Chondrocyte (in vitro differentiated cells): Measurements from ENCODE around the gene EHMT1. TPM values are rescaled to one million over a fixed set of nuclear protein-coding genes. Genes with fewer than 3 reads are reported as not detected.

Source experiments
- DNase-seq: peaks from one replicate; pipeline ENCODE4 v3.0.0; 2021; ENCODE audit warnings: mixed read lengths, low spot score
- H3K27ac Mint-ChIP-seq: one replicate; pipeline ENCODE4 v1.8.0; 2021; ENCODE audit warnings: mild to moderate bottlenecking, moderate library complexity, mixed read lengths; ENCODE audit not compliant: unreplicated experiment
- H3K27me3 Mint-ChIP-seq: 2 replicates; pipeline ENCODE4 v1.8.0; 2021; ENCODE audit warnings: low read depth, mixed read lengths
- H3K36me3 Mint-ChIP-seq: 2 replicates; pipeline ENCODE4 v1.8.0; 2021; ENCODE audit warnings: low read depth, mixed read lengths
- H3K4me1 Mint-ChIP-seq: 2 replicates; pipeline ENCODE4 v1.8.0; 2021; ENCODE audit warnings: low read depth, mild to moderate bottlenecking, mixed read lengths
- H3K4me3 Mint-ChIP-seq: one replicate; pipeline ENCODE4 v1.8.0; 2021; ENCODE audit warnings: mild to moderate bottlenecking, moderate library complexity, mixed read lengths; ENCODE audit not compliant: unreplicated experiment
- H3K9me3 Mint-ChIP-seq: 2 replicates; pipeline ENCODE4 v1.8.0; 2021; ENCODE audit warnings: low read depth, mixed read lengths
- total RNA-seq: library from RNA; stranded (reverse); gene quantifications from 3 replicates; pipeline ENCODE4 v1.2.1, GENCODE V29; 2021
- TF ChIP-seq, protein P1 (sequence below): fragments of 200-600 bp; sonication (generic); IDR thresholded peaks from 2 replicates; pipeline ENCODE4 v1.5.0; 2021; ENCODE audit warnings: antibody characterized with exemption, mild to moderate bottlenecking, moderate library complexity

EHMT1 gene
- total RNA-seq, 1 donor from 2014 or later: 61.0 TPM

DNA sequence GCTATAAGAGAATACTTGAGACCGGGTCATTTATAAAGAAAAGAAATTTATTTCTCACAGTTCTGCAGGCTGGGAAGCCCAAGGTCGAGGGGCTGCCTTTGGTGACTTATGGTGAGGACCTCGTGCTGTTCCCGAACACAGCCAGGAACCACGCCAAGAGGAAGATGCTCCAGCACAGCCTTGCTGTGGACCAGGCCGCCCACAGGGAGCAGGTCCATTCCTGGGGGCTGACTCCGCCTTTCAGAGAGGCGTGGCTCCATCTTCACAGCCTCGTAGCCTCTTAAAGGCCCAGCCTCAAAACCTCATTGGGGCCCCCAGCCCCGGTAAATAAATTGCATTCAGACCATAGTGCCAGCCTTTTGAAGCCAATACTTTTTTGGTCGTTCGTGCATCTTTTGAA lies 165.2 kb downstream of the EHMT1 start:
- H3K9me3 Mint-ChIP-seq: no peaks in the 10 kb centered on the region
- no peak overlapping the region for H3K4me3 Mint-ChIP-seq
- peak; percentile 56 for DNase-seq
- no peaks in the 10 kb centered on the region for H3K27me3 Mint-ChIP-seq
- H3K36me3 Mint-ChIP-seq: peaks cover 26% of the 10 kb centered on the region
- TF ChIP-seq, protein P1, sequence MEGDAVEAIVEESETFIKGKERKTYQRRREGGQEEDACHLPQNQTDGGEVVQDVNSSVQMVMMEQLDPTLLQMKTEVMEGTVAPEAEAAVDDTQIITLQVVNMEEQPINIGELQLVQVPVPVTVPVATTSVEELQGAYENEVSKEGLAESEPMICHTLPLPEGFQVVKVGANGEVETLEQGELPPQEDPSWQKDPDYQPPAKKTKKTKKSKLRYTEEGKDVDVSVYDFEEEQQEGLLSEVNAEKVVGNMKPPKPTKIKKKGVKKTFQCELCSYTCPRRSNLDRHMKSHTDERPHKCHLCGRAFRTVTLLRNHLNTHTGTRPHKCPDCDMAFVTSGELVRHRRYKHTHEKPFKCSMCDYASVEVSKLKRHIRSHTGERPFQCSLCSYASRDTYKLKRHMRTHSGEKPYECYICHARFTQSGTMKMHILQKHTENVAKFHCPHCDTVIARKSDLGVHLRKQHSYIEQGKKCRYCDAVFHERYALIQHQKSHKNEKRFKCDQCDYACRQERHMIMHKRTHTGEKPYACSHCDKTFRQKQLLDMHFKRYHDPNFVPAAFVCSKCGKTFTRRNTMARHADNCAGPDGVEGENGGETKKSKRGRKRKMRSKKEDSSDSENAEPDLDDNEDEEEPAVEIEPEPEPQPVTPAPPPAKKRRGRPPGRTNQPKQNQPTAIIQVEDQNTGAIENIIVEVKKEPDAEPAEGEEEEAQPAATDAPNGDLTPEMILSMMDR: no peak
- no peak overlapping the region for H3K27ac Mint-ChIP-seq
- H3K4me1 Mint-ChIP-seq: peaks cover 9% of the 10 kb centered on the region

DNA sequence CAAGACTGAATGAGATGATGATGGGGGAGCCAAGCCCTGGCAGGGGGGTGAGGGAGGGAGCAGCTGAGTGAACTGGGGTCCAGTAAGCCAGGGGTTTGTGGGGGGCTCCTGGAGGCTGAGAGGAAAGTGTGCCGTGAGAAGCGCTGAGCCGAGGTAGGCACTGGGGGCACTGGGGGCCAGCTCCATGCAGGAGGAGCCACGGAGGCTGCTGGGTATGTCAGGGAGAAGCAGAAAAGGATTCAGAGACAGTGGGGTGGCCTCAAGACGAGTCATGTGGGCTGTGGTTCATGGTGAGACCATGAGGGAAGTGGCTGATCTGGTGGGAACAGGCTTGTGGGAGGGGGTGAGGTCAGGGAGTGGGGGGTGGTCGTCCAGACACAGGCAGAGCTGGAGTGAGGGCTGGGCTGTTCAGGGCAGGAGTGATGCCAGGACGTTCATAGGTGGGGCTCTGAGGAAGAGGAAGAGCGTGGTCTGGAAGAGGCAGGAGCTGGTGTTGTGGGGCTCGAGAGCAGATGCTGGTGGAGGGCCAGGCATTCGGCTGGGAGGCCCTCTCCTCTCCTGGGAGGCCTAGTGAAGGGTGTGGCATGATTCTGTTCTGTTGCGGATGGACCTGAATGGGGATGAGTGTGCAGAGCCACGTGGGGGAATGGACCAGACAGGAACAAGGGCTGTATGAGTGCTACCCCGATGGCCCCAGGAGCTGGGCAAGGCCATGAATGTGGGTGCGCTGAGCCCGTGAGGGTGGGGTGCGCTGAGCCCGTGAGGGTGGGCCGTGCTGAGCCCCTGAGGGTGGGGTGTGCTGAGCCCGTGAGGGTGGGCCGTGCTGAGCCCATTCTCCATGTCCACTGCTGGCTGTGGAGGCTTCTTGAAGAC lies 166.1 kb downstream of the EHMT1 start:
- Mint-ChIP-seq H3K27me3 (no peaks in the 10 kb centered on the region), H3K36me3 (peaks cover 26% of the 10 kb centered on the region), H3K9me3 (no peaks in the 10 kb centered on the region), H3K4me1 (peaks cover 9% of the 10 kb centered on the region), H3K4me3 (no peak overlapping the region), H3K27ac (peak overlapping the region; percentile 54)
- DNase-seq: peak; percentile 76
- TF ChIP-seq, protein P1: no peak

DNA sequence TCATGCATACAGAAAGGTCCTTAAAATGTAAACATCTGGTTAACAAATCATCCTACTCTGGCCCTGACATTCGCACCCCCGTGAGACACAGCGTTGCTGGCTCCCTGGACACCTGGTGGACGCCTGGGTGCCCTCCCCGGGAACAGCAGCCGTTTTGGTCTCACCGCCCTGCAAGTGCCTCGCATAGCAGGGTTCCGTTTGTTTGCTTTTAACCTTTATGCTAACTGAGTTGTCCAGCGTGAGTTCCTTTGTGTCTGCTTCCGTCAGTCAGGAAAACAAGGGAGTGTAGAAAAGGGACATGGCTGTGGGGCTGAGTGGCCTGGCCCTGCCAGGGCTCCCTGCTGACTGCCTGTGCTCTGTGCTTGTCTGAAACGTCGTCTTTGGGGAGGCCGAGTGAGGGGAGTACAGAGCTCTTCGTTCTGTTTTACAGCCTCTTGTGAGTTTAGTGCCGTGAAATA lies 166.9 kb downstream of the EHMT1 start:
- peaks cover 9% of the 10 kb centered on the region for H3K4me1 Mint-ChIP-seq
- no peaks in the 10 kb centered on the region for H3K9me3 Mint-ChIP-seq
- peak overlapping the region; percentile 59 for H3K27ac Mint-ChIP-seq
- H3K27me3 Mint-ChIP-seq: no peaks in the 10 kb centered on the region
- peaks cover 26% of the 10 kb centered on the region for H3K36me3 Mint-ChIP-seq
- TF ChIP-seq, protein P1: no peak
- DNase-seq: peak; percentile 49
- H3K4me3 Mint-ChIP-seq: no peak overlapping the region

DNA sequence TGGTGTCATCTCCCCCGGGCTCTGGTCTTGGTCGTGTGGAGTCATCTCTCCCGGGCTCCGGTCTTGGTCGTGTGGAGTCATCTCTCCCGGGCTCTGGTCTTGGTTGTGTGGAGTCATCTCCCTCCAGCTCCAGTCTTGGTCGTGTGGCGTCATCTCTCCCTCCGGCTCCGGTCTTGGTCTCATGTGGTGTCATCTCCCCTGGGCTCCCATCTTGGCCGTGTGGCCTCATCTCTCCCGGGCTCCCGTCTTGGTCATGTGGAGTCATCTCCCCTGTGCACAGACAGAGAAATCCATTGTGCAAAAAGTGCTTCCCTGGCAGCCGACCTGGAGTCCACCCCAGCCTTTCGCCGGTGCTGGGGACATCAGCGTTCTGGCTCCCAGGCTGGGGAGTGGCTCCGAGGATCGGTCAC lies 167.7 kb downstream of the EHMT1 start:
- Mint-ChIP-seq H3K4me3 (no peak overlapping the region), H3K4me1 (peaks cover 9% of the 10 kb centered on the region), H3K36me3 (peaks cover 32% of the 10 kb centered on the region), H3K27ac (peak overlapping the region; percentile 32), H3K9me3 (no peaks in the 10 kb centered on the region), H3K27me3 (no peaks in the 10 kb centered on the region)
- TF ChIP-seq, protein P1: no peak
- peak; percentile 77 for DNase-seq

DNA sequence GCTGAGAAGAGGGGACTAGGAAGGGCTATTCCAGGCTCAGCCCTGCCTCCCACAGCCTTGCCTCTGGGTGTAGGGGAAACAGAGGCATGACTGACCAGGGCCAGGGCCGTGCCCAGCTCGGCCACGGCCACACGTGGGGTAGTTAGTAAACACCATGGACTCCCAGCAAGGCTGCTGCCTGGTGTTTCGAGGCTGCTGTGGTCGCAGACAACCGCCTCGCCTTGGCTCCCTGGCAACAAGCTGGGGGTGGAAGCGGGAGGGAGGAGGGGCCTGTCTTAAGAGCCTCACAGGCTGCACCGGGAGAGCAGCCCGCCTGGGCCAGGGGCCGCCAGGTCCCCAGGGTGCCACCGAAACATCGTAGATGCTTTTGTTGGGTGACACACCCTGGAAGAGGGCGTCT lies 168.6 kb downstream of the EHMT1 start:
- H3K27me3 Mint-ChIP-seq: no peaks in the 10 kb centered on the region
- H3K9me3 Mint-ChIP-seq: no peaks in the 10 kb centered on the region
- no peak overlapping the region for H3K27ac Mint-ChIP-seq
- TF ChIP-seq, protein P1: no peak
- H3K4me3 Mint-ChIP-seq: no peak overlapping the region
- peak; percentile 75 for DNase-seq
- H3K4me1 Mint-ChIP-seq: peaks cover 9% of the 10 kb centered on the region
- peaks cover 30% of the 10 kb centered on the region for H3K36me3 Mint-ChIP-seq
